DLD1 (cell line): ENCODE results near the gene IGSF3.

ENCODE experiments used
- in situ Hi-C: cut with HindIII; loops from 2 replicates; pipeline ENCODE4 v1.10.0; 2017; ENCODE audit warnings: low sequenced_read_pairs

IGSF3 gene

DNA sequence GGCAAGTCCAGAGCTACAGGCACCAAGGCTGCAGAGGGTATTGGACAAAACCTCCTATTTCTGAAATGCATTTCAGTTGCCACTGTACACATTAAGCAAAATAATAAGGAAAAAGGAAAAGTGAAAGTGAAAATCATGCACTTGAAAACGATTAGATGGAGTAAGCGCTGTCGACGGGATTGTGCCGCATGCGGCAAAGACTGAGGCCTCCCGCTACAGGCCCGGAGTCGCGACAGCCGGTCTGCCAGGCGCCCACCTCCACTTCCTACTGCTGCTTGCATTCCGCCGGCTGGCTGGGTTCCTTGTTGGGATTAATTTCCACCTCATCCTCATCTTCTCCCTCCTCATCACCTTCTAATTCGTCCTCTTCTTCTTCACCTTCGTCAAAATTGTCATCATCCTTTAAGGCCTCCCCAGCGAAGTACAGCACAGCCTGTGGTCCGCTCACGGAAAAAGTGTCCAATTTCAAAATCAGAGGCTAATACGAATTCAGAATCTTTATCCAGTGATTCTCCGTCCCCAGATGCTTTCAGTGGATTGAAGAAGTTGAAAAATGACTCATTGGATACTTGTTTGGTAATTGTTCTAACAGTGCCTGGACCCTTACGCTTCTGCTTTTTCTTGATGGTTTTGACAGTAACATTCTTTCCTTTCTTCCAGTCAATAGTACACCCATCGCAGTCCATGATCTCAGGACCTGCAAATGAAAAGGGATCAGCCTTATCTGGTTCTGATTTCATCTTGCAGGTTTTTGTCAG lies 134.7 kb downstream of the IGSF3 start:
- in situ Hi-C loops: no loop called here

DNA sequence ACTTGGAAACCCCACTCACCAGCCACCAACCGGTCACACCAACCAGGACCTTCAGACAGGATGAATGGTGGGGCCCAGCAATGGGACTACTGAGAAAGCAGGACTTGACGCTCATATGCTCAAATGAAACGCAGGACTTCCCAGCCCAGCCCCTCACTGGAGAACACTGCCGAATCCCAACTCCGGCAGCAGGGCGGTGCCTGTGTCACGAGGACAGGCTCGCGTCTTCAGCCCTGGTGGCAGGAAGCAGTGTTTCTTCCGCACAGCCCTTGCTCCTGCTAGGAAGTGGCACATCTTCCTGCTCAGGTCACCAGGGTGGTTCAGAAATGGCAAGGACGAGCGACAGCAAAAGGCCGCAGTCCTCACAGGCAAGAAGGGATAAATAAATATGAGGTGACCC lies 135.6 kb downstream of the IGSF3 start:
- in situ Hi-C loops: no loop called here

DNA sequence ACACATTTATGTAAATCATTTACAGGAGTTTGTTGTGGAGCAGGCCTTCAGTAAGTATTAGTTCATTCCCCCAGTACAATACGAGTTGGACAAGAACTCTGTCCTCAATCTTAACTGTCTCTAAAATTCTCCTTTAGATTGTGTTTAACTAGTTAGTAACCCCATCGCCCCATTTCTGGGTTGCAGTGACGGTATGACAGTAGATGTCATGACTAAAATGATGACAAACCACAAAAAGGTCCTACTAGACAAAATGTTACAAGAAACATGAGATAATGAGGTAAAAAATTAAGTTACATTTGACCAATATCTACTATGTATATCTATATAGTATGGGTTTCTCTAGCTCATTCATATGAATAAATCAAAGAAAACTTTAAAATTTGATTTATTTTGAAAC lies 137.9 kb downstream of the IGSF3 start:
- in situ Hi-C loops: no loop called here

- in situ Hi-C loops: no loop called here
These were observed 138.3 kb downstream of the IGSF3 start for GRCh38 chr1:116529199-116529631.

GRCh38 chr1:116528329-116529083 lies 139.0 kb downstream of the IGSF3 start:
- in situ Hi-C loops: no loop called here

- in situ Hi-C loops: no loop called here
These were observed 142.1 kb downstream of the IGSF3 start for GRCh38 chr1:116525440-116525839.
